Activated T-helper 9 cell treated with anti-CD3 and anti-CD28 coated beads, Interleukin-2, amount 50 U/mL, for 16 hours (primary cell): Measurements from ENCODE around the gene PATZ1.
A peak's percentile ranks its signal among the peaks of the same experiment; 100 is the strongest.
"Not testable (repeated sequence)": the region's sequence is repeated elsewhere in the genome, so short reads cannot be mapped to it uniquely, and the experiment has no call there.

Source experiments
- DNase-seq: peaks from one replicate; pipeline ENCODE4 v3.0.0-alpha.2; 2020; ENCODE audit warnings: low read depth

Gene PATZ1, protein sequence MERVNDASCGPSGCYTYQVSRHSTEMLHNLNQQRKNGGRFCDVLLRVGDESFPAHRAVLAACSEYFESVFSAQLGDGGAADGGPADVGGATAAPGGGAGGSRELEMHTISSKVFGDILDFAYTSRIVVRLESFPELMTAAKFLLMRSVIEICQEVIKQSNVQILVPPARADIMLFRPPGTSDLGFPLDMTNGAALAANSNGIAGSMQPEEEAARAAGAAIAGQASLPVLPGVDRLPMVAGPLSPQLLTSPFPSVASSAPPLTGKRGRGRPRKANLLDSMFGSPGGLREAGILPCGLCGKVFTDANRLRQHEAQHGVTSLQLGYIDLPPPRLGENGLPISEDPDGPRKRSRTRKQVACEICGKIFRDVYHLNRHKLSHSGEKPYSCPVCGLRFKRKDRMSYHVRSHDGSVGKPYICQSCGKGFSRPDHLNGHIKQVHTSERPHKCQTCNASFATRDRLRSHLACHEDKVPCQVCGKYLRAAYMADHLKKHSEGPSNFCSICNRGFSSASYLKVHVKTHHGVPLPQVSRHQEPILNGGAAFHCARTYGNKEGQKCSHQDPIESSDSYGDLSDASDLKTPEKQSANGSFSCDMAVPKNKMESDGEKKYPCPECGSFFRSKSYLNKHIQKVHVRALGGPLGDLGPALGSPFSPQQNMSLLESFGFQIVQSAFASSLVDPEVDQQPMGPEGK

DNA sequence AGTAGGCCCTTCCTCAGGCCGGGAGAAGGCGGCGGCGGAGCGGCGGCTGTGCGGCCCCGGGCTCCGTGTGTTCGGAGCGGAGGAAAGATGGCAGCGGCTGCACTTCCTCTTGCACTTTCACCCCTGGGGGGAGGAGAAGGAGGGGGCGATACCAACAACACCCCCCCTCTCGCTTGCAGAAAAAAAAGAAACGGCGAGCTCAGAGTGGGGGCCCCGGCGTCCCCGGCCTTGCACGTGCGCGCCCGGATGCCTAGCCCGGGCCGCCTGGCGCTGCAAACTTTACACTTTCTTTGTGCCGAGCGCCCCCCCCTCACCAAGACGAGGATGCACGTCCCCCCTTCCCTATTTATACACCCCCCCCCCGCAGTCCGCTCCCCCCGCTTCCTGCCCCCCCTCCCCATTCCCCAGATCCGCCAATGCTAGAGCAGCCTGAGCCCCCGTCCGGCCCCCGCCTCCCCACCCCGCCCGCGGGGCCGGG, at the start of gene PATZ1:
Gene PATZ1 (minus strand): TSS at position 92 of the 478 bp plus-strand sequence. CDS start 744 bp downstream, outside the sequence.
- DNase-seq: peak; percentile 63

DNA sequence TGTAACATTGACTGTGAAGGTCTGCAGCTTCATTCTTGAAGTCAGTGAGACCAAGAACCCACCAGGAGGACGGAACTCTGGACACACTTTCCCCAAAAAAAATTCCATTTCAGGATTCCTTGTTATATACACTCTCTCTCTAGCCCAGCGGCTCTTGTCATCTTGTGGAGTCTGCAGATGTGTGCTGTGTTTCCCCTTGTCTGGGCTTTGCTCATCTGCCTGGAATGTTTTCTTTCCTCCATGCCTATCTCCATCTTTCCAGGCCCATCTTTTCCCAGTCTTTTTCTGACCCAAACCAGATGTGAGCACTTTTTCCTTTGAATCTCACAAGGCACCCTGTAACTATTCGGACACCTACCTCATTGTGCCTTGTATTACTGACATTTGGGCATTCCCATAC, 48.2 kb upstream of the PATZ1 start:
- DNase-seq: no peak

DNA sequence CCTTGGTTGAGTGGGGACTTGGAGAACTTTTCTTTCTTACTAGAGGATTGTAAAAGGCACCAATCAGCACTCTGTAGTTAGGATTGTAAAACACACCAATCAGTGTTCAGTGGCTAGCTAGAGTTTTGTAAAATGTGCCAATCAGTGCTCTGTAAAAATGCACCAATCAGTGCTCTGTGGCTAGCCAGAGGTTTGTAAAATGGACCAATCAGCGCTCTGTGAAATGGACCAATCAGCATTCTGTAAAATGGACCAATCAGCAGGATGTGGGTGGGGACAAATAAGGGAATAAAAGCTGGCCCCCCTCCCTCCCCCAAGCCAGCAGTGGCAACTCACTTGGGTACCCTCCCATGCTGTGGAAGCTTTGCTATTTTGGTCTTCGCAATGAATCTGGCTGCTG, 47.7 kb upstream of the PATZ1 start:
- no peak for DNase-seq

DNA sequence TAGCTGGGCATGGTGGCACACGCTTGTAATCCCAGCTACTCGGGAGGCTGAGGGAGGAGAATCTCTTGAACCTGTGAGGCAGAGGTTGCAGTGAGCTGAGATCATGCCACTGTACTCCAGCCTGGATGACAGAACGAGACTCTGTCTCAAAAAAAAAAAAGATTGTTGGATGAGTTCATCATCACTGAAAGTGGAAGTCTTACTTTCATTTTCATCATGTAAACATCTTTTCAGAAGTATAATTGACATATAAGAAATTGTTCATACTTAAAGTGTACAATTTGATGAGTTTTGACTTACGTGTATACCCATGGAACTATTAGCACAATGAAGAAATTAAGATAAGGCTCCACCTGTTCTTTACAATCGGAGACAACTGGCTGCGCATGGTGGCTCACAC, 32.5 kb upstream of the PATZ1 start:
- DNase-seq: not testable (repeated sequence)

DNA sequence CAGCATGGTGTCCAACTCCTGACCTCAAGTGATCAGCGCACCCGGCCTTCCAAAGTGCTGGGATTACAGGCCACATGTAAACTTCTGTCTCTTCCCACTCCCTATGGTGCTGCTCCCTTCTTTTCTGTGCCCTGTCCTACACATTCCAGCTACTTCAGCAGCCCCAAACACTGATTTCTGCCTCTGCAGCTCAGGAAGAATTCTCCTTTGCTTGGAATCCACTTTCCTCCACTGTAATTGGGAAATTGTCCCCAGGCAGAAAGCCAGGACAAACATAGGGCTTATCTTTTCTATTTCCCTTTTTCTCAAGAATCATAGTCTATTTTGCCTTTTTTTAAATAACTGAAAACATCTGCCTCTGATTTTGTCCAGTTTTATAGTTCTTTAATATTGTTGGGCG, 32.0 kb upstream of the PATZ1 start:
- no peak for DNase-seq

DNA sequence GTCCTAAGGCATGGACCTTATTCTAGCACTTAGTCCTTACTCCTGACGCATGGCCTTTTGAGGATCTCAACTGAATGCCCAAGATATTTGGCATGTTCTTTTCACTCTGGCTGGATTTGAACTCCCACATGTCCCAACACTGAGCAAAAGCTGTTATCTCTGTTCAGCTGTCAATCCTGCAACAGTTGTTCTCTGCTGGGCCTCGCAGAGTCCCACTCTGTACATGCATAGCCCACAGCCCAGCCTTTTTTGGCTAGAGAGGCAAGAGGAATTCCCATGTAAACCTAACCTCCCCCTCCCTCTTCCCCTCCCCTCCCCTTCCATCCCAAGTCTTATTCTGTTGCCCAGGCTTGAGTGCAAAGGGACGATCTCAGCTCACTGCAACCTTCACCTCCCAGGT, 31.5 kb upstream of the PATZ1 start:
- no peak for DNase-seq

DNA sequence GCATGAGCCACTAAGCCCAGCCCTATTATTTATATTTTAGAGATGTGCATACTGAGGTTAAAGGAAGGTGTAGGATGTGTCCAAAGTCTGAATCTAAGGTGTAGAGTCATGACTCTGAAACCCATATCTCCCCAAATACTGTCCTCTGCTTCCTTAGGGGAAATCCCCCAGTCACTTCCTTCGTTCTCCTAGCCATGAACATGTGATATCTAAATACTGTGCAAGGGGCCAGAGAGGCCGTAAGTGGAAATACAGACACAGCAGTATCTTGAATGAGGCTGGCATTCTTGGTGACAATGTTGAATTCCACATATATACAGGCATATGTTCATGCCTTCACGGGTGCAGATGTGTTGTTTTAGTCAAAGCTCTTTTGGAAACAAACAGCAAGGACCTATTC, 21.3 kb upstream of the PATZ1 start:
- no peak for DNase-seq

DNA sequence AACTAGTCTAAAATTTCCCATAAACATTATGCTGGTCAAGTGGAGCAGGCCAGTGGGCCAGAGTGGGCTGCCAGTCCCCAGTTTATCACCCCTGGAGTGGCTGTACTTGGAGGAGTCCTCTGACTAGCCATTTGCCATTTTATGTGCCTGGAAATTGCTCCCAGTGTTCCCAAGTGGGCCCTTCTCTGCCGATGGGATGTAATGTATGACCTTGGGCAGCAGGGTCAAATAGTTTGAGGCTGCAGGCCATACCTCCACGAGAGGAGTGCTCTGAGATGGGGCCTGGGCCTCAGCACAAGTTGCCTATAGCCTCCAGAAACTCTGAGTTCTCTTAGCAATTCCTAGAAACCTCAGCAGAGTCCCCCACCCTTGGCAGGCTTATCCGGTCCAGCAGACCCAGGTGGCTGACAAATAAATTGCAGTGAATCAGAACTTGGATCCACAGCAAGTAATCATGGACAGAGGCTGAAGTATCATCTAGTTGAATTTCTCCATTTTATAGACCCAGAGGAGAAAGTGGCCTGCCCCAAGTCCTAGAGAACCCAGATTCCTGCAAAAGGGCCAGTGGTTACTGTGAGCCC, 17.8 kb upstream of the PATZ1 start:
- no peak for DNase-seq

DNA sequence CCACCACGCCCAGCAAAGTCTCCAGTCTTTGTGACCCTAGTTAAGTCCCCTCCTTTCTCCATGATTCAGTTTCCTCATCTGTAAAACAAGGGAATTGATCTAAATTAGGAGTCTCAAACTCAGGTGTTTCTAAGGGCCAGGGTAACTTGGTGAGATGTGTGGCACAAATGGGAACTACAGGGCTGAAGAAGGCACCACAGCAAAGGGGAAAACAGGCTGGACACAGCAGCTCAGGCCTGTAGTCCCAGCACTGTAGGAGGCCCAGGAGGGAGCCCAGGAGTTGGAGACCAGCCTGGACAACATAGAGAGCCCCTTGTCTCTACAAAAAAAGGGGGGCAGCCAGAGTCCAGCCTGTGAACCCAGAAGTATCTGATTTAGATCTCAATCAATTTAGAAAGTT, 15.6 kb upstream of the PATZ1 start:
- DNase-seq: no peak

DNA sequence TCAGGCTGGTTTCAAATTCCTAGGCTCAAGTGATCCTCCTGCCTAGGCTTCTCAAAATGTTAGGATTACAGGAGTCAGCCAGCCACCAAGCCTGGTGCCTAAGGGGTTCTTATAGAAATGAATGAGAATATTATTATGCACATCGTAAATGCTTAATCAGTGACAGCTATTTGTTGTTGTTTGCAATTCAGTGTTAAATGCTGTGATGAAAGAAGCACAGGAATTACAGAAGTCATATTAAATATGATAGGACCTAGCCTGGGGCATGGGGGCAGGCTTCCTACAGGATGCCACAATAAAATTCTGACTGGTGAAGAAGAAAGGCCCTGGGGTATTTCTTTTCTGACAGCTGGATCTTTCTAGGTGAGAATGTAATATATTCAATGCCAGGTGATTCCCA, 13.9 kb upstream of the PATZ1 start:
- no peak for DNase-seq

DNA sequence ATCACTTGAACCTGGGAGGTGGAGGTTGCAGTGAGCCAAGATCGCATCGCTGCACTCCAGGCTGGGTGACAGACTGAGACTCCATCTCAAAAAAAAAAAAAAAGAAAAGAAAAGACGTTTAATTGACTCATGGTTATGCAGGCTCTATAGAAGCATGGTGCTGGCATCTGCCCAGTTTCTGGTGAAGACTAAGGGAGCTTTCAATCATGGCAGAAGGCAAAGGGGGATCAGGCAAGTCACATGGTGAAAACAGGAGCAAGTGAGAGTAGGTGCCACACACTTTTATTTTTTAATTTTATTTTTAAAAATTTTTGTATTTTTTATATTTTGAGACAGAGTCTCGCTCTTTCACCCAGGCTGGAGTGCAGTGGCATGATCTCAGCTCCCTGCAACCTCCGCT, 8.4 kb upstream of the PATZ1 start:
- DNase-seq: no peak

DNA sequence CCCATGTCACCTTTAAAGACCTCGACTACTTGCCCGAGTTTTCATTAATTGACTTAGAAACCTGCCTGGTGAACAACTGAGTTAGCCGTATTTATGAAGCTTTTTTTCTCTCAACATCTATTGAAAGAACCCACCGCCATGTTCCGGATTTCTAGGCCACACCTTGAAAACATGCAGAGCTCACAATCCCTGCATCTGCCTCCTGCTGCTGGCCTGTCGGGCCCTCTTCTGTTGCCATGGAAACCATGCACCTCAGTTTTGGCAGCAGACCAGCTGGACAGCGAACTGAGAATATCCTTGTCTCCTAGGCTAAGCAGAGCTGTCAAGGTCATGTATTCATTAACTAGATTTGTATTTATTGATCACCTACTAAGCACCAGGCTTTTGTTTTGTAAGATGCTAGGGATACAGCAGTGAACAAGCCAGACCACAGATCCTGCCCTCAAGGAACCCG, 4.3 kb upstream of the PATZ1 start:
- DNase-seq: no peak

DNA sequence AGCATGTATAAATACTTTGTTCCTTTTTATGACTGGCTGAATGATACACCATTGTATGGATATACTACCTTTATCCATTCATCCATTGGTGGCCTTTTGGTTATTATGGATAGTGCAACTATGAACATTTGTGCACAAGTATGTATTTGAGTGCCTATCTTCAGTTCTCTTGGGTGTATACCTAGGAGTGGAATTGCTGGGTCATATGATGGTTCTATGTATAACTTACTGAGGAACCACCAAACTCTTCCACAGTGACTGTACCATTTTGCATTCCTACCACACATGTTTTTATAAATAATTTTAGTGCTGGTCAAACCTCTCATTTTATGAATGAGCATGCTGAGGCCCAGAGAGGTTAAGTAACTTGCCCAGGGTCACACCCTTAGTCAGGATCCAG, 3.8 kb upstream of the PATZ1 start:
- no peak for DNase-seq

DNA sequence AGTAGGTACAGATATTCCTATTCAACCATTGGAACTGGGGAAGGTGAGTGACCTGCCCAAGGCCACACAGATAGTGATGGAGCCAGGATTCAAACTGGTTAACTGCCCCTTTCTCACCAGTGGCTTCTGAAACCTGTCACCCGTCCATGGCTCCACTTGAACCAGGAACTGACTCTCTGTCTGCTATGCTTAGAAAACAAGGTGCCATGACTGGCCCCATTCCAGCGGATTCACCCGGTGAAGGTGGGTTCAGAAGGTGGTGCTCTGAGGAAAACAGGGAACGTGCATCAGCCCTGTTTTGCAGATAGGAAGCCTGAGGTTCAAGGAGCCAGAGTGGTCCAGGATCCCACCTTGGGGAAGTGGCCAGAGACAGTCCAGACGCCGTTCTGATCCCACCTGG, 2.6 kb upstream of the PATZ1 start:
- DNase-seq: no peak

DNA sequence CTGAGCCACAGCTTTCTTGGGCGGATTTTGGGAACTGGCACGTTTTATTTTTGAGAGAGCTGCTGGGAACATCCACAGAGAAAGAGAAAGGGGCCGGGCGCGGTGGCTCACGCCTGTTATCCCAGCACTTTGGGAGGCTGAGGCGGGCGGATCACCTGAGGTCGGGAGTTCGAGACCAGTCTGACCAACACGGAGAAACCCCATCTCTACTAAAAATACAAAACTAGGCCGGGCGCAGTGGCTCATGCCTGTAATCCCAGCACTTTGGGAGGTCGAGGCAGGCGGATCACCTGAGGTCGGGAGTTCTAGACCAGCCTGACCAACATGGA, 1.8 kb upstream of the PATZ1 start:
- DNase-seq: not testable (repeated sequence)

DNA sequence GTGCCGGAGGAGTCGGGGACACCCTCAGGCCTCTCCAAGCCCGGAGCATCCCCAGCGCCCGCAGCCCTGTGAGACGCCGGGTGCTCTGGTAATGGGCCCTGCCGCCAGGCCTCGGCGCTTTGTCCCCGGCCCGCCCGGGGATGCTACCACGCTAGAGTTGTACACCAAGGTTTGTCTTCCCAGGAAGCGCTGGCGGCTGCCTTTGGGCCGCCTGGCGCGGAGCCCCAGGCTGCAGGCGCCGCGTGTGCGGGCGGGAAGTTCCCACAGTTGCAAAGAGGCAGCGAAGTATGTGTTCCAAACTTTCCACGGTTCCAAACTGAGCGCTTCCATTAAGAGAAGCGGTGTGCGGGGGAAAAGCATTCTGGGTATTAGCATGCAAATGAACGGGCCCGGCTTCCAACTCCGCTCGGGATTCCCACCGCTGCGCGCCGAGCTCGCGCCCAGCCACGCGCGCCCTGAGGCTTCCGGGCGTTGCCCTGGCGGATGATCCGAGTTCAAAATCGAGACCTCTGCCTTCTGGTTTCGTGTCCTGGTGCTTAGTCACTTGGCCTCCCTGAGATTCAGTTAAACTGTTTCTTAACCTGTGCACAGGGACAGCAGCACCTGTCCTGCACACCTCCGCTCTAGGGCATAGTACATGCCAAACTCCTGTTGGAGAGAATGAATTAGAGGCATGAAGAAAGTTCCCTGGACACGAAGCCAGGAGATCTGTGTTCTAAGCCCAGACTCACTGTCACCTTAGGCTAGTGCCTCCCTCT, 1.3 kb upstream of the PATZ1 start:
- peak; percentile 44 for DNase-seq

DNA sequence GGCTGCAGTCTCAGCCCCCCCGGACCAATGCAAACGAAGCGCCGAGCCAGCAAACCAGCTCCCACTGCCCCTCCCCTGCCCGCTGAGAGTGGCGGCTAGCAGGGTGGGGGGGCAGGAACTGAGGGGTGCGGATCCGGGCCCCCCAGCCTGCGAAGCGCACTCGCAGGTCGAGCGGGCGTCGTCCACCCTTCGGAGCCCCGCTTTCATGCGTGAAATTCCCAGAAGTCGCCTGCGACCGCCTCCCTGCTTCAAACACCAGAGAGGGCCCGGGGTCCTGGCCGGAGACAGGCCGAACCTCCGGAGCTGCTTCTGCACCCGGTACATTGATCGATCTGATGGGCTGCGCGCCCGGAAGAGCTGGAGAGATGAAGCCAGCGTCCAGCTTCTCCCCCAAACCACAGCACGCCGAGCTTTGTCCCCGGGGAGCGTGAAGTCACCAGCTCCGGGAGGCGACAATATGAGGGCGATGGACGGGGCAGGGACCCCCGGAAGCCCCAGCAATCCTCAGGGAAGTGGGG, 646 bp upstream of the PATZ1 start:
- DNase-seq: peak; percentile 16

DNA sequence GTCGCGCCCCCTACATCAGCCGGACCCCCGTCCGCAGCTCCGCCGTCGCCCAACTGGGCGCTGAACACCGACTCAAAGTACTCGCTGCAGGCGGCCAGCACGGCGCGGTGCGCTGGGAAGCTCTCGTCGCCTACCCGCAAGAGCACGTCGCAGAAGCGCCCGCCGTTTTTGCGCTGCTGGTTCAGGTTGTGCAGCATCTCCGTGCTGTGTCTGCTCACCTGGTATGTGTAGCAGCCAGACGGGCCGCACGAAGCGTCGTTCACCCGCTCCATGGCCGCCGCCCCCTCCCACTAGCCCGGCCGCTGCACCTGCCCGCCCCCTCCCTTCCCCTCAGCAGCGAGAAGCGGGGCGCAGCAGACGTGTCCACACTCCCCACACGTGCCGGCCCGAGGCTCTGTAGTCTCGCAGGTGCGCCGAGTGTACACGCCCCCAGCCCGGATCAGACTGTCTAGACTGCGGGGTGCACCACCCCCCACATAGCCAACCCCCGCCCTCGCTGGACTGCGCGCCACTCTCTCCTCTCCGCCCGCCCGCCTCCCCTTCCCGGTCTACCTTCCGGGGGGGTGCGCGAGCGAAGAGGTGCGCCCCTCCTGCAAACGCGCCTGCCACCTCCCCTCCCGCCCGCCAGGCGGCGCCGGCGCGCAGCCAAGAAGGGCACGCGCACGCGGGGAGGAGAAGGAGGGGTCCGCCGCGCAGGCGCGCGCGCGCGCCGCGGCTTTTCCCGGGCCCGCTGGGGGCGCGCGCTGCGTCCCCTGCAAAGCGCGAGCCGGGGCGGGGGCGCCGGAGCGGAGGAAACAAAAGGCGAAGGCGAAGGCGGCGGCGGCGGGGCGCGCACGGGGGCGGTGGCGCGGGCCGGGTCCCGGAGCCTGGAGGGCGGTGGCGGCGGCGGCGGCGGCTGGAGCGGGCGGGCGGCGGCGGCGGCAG, 553 bp downstream of the PATZ1 start:
- DNase-seq: peak; percentile 84

DNA sequence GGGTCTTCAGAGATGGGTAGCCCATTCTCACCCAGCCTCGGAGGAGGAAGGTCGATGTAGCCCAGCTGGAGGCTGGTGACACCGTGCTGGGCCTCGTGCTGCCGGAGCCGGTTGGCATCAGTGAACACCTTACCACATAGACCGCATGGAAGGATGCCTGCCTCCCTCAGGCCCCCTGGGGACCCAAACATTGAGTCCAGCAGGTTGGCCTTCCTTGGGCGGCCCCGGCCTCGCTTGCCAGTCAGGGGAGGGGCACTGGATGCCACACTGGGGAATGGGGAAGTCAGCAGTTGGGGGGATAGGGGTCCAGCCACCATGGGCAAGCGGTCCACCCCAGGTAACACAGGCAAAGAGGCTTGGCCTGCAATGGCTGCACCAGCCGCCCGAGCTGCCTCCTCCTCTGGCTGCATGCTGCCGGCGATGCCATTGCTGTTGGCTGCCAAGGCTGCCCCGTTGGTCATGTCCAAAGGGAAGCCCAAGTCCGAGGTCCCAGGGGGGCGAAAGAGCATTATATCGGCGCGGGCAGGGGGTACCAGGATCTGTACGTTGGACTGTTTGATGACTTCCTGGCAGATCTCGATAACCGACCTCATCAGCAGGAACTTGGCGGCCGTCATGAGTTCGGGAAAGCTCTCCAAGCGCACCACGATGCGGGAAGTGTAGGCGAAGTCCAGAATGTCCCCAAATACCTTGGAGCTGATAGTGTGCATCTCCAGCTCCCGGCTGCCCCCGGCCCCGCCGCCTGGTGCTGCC, 1.4 kb downstream of the PATZ1 start:
- no peak for DNase-seq

DNA sequence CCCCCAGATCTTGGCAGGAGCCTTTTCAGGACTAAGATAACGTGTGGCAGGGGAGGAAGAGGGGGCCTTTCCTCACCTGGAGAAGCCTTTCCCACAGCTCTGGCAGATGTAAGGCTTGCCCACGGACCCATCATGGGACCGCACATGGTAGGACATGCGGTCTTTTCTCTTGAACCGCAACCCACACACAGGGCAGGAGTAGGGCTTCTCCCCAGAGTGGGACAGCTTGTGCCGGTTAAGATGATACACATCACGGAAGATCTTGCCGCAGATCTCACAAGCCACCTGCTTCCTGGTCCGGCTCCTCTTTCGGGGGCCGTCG, 1.9 kb downstream of the PATZ1 start:
- no peak for DNase-seq
